HG02571 (cell line): Measurements from ENCODE around the gene TRDMT1.

Experiments
- ATAC-seq: cut with Tn5 transposase; IDR thresholded peaks from one replicate; pipeline ENCODE4 v1.9.1; 2021; ENCODE audit warnings: mild to moderate bottlenecking, moderate library complexity; ENCODE audit not compliant: unreplicated experiment

Gene TRDMT1

DNA sequence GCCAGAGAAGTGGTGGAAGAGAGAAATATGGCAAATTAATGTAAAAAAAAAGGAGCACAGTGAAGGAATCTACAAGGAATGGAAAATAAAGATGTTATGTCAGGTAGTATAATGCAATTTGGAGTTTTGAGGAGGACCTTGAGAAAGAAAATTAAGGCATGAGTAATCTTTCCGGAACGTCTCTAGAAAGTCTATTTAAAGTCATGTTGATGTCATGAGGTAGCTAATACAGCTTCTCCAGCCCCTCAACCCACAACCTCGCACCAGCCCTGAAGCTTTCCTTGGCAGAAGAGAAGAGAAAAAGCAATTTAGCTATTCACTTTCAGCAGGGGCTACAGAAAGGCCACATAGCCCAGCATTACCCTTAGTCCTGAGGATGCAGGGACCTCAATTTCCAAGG is 22.5 kb downstream of the TRDMT1 start:
- no peak for ATAC-seq

DNA sequence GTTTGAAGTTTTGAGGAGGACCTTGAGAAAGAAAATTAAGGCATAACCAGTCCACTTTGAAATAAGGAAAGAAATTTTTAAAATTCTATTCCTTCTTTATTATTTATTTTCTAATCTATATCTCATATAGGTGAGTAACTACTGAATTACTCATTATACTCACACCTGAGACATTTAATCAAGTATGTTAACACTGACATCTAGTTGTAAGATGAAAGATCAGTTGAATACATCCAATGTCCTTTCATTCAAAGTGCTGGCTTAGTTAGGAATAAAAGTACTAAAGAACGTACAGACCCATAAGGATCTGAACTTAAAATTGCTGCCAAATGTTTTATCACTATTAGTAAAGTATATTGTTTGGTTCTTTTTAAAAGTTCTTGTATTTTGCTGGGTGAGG is 23.5 kb downstream of the TRDMT1 start:
- no peak for ATAC-seq

DNA sequence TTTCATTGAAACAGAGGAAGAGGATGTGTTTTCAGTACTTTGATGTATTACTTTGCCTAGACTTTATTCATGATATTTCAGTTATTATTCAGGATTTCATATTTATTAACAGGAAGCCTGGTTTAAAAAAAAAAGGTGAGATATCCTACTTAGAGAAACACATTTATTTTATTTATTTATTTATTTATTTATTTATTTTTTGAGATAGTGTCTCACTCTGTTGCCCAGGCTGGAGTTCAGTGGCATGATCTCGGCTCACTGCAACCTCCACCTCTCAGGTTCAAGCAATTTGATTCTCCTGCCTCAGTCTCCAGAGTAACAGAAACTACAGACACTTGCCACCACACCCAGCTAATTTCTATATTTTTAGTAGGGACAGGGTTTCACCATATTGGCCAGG is 24.5 kb downstream of the TRDMT1 start:
- no peak for ATAC-seq

DNA sequence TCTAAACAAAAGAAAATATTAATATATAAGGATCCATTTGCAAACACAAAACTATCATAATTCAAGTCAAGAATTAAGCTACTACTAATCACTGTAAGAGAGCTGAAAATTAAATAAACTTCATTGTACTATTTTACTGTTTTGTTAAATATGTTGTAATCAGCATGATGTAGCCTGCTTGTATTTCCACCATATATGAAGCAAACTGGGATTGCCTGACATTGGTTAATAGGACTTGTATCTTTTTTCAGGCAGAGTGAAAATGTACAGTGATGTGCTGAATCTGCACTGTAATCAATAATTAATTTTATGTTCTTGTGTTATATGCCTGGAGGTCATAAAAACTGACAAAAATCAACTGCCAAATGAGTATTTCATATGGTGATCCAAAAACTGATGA is 25.4 kb downstream of the TRDMT1 start:
- ATAC-seq, result no peak

DNA sequence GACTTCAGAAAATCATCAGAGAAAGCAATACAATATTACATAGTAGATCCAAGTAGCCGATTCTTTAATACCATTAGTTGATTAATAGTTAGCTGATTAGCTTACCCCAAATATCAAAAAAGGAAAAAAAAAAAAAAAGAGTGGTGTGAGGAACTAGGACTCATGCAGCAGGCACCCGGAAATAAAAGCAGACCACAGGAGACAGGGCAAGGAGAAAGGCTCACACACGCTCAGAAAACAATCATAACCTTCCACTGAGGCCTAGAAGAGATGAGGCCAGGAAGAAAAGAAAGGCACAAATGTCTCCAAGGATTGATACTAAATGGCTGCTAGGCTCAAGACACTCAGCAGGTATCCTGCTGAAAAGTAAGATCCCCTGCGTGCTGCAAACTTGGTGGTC is 25.9 kb downstream of the TRDMT1 start:
- ATAC-seq, result no peak

DNA sequence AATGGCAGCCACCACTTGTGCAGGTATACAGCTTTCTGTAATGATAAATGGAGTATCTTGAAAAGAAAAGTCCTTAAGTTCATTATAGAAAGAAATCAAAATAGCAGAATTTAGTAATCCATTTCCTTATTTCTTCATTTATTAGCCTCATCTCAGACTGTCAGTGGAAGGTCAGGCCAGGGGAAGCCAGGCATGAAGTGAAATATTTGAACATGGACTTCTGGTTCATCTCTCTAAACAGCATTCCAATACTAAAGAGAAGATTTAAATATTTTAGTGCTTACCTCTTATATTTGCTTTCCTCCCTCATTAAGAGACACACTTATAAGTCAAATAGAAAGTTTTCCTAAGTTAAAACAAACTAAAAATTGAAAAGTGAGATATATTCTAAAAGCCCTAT is 26.8 kb downstream of the TRDMT1 start:
- ATAC-seq, result no peak

DNA sequence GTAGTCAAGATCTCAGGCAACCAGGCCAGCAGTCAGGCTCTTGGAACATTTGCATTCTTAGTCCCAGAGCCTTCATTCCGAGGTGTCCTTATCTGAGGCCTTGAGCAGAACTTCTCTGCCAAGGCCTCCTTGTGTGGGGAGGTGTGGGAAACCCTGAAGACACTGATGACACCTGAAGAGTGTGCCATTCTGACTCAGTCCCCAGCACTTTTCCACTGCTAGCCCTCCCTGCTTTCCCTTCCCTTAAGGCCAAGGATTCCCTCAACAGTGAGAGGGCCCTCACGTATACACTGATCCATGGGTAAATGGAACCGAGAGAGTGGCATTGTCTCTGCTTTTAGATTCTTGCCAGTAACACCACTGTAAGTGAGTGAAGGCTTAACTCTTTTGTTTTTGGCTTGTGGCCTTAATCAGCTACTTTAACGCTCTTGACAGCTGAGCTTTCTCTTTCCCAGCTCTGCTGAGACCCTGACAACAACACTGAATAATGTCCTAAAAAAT is 30.3 kb downstream of the TRDMT1 start:
- ATAC-seq, result no peak

DNA sequence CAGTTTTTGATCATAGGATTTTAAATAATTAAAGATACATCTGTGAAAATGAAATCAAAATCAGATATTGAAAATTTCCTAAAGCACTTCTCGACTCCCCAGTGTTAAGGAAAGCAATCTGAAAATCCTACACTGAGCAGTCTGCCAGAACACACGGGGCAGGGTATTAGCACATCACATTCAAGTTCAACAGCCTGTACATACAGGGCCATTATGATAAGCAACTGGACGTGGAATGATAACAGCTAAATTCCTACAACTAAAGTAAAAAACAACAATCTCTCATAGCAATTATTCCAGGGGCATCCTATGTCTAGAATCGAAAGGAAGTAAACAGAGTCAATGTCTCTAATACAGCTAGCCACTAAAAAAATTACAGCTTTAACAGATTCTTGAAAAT is 31.7 kb downstream of the TRDMT1 start:
- ATAC-seq, result no peak

DNA sequence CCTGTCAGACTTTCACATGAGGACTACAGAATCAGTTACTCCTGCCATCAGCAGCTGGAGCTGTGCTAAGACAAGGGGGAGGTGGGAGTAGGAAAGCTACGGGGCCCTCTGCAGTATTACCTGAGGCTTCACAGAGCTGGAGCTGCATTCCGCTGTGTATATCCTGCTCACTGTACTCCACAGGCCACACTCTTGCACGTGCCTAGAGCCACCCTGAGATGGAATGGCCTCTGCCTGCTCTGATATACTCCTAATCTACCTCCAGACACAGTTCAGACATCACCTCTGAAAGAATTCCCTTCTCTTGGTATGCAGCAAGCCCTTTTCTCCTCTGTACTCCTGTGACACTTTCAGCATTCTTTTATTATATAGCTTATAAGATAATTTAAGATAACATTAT is 34.8 kb downstream of the TRDMT1 start:
- ATAC-seq, result no peak

DNA sequence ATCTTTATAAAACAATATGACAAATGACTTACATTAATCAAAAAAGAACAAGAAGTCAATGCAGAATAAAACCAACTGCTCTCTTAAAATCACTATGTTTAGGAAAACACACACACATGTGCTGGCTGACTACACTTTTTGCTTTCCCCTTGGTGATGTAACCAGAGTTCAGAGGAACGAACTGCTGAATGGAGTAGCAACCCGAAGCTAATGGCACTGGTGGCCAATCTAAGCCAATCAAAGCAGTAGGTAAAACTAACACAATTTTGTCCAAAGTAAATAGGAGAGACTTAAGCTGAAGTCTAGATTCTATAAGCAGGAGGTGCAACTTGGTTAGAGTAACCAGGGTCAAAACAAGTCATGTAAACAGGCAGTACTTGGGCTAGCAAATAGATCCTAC is 38.6 kb downstream of the TRDMT1 start:
- ATAC-seq, result no peak

DNA sequence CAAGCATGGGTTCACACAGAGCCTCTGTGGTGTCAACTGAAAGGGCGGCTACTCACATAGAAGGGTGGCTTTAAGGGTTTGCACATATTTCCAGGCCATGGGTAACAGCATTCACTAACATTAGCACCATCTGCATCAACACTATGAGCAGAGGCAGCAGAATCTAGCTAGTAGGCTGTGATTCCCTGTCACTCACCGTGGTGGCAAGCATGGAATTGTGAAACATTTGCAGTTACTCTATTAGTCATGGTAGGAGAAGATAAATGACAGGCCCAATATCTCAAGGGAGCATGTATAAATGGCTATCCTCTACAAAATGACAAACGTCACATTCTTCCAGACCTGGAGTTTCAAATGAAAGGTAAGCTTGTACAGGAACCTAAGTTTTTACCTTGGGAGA is 39.7 kb downstream of the TRDMT1 start:
- ATAC-seq, result no peak

DNA sequence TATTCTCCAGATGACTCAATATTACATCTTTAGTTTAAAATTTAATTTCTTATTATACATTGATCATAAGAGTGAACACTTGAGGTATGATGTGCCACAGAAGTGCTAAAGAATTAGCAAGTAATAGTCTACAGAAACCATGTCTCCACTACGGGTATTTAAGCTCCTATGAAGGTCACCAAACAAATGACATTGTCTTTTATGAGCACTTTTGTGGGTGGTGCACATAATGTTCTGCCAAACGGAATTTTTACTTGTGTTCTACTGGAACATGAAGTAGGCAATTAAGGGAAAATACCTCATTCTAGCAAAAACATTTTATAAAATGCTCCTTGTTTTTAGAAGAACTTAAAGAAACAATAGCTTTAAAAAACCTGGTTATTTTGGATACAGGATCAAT is 44.4 kb downstream of the TRDMT1 start:
- no peak for ATAC-seq

DNA sequence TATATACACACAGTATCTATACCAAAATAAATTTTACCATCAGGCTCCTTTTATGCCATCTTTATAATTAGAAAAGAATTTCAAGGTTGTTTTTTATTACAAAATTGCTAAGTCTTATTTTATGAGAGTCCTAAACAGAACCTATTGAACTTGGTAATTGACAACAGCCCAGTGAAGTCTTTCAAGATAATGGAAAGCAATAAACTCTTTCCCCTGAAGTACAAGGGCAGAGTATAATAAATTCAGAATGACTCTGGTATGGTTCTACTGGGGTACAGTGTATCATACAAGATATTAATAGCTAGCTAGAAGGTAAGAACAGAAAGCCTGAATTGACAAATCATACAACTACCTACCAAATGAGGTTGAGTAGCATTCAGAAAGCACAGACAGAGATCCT is 45.6 kb downstream of the TRDMT1 start:
- ATAC-seq, result no peak

DNA sequence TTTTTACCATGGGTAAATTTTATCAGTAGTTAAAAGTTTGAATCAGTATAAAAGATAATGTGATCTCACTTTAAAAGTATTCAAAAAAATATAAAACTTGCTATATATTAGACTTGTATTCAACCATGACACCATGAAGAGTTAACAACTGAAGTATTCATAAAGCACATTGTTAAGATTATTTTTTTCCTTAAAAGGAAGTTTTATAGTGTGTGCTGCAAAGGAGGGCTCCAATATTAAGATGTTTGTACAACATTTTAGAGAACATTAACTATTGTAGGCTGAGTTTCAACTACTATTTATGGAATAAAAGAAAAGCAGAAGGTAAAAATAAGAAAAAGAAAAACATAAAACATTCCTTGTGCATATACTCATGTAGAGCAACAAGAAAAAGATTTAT is 47.4 kb downstream of the TRDMT1 start:
- ATAC-seq, result no peak

DNA sequence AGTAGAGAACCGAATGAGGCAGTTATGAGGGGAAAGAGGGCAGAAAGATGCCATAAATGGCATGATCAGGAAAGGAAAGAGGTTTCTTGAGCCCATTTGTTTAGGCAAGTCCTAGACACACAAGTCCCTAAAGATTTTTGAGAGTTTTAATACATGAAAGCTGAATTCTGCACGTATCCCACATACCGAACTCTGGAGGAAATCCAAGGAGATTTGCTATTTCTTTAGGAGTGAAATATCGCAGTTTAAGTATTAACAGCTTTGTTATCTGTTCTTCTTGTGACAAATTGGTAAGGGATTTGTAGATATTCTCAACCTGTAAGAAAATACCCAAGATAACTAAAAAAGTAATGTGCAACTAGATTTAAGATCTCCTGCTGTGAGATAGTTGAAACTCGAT is 48.2 kb downstream of the TRDMT1 start:
- ATAC-seq, result no peak

DNA sequence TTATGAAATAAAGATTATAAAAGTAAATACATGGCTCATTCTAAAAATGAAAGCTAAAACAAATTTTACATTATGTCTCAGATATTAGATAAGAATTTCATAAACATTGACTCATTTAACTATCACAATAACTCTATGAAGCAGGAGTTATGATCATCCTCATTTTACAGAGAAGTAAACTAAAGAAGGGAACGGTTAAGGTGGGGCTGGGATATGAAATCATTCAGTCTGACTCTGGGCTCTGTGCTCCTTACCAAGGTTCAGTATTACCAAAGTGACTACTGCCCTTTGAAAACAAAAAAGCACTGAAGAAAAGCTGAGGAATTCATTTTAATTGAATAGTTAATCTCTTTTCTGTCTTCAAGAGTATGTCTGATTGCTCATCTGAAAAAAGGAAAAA is 49.8 kb downstream of the TRDMT1 start:
- no peak for ATAC-seq

DNA sequence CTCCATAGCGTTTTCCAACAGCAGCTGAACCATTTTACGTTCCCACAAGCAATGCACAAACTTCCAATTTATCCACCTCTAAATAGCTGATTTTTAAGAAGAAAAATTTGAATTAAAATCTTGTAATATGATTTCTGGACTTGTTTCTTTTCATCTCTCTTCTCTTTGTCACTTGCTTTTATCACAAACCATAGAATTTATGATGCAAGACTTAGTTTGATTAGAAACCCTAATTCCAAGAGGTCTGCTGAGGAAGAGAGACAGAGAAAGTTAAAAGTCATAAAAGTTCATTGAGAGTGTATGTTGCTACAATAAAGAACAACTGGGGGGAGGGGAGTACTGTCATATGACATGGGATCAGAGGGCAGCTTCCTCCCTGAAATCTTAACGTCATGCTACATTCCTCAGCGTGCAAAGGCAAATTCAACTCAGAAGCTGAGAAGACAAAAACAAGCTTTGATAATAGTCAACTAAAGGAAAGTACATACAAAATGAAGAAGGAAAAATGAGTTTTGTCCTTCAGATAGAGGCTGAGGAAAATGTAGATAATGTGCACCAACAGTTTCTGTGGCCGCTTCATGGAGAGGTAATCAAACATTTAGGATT is 53.5 kb downstream of the TRDMT1 start:
- no peak for ATAC-seq

DNA sequence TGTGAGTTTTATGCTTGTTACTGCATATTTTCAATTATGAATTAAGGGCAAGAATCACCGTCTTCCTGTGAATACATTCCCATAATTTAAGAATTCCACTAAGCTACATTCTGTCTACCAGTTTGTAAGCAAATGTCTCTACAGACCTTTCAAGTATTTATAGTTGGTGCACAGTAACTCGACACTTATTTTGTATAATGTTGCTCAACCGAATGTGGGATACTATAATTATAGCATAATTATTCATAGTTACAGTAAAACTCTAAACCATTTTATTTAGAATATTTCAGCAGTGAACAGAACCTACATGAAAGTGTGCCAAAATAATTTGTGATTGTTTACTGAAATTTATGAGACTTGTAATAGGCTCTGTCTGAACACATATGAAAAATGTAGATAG is 54.6 kb downstream of the TRDMT1 start:
- no peak for ATAC-seq

DNA sequence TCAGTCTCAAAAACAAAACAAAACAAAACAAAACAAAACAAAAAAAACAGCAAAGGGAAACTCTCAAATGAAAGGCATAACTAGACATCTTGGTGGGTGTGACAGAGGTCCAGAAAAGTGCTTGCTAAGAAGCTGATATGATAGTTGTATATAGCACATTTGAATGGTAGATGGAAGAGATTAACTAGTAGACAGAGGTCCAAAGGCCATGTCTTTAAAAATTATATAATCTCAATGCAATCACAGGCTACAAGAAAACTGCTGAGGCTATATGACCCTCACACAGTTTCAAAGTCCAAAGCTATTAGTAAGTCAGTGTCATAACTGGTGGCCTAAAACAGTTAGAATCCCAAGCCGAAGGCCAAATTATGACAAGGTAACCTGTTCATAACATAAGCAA is 56.2 kb downstream of the TRDMT1 start:
- no peak for ATAC-seq

DNA sequence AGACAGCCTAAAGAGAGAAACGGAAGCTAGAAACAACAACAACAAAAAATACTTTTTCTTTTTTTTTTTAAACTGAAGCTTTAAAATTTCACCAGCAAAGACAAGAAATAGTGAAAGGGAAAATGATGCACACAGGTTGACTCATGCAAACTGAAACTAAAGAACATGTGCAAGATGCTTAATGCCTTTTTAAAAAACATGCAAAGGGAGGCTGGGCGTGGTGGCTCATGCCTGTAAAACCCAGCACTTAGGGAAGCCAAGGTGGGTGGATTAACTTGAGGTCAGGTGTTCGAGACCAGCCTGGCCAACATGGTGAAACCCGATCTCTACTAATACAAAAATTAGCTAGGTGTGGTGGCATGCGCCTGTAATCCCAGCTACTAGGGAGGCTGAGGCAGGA is 56.7 kb downstream of the TRDMT1 start:
- ATAC-seq, result no peak

DNA sequence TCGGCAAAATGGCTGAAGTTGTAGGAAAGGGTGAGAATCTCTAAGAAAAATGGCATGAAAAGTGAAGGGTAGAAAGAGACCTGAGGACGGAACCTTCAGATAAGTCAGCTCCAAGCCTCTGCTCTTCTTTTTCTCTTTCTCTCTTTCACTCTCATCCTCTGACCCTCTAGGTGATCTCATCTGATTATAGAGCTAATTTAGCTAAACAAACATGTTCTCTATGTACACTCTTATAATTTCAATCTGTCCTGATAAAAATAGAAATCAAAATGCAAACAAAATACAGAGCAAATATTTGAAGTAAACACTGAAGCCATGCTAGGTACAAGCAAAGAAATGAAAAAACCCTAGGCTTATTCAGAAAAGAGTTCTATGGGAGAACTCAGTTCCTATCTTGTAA is 57.4 kb downstream of the TRDMT1 start:
- ATAC-seq, result no peak

DNA sequence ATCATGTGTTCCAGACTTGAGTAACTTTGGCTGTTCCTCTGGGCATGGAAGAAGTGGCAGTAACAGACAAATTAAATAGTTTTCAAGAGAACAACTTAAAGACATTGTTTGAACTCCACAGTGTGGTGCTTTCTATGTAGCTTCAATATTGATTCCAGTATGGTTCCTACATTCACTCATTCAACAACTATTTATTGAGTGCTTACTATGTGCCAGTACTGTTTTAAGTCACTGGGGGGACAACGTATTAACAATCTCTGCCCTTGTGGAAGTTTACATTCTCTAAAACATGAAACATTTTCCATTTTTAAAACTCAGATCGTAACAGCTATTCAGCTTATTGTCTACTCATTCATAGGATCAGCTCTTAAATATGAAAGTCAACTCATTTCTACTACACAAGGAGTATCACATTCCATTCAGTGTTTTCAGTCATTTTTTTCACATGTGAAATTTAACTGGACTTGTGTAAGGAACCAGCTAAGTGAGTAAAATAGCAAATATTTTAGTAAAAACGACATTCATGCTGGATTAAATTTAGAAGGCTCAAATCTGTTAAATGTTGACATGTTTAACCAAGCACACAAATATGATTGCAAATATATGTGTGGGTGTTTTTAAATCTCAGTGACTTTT is 58.3 kb downstream of the TRDMT1 start:
- ATAC-seq, result no peak
